GM23338 (cell line): ENCODE data around the gene CHD9.

Source experiments
- CREB1 ChIP-seq: fragments of 250-450 bp; sonication (Bioruptor Pico); IDR thresholded peaks from 2 replicates; pipeline ENCODE4 v1.5.0; 2020; ENCODE audit warnings: low read depth, mild to moderate bottlenecking, moderate library complexity
- EZH2 ChIP-seq: fragments of 200-600 bp; sonication (generic); IDR thresholded peaks from one replicate; pipeline ENCODE4 v1.8.0; 2017; ENCODE audit warnings: antibody characterized with exemption, mild to moderate bottlenecking, low read depth; ENCODE audit not compliant: unreplicated experiment
- EZH2phosphoT487 ChIP-seq: fragments of 200-600 bp; sonication (generic); IDR thresholded peaks from one replicate; pipeline ENCODE4 v1.8.1; 2018; ENCODE audit warnings: antibody characterized with exemption; ENCODE audit not compliant: unreplicated experiment
- JUNB ChIP-seq: IDR thresholded peaks from one replicate; pipeline ENCODE4 v1.6.1; 2016; ENCODE audit warnings: antibody characterized with exemption; ENCODE audit not compliant: unreplicated experiment
- NANOG ChIP-seq: IDR thresholded peaks from 2 replicates; pipeline ENCODE4 v1.6.1; 2016; ENCODE audit warnings: antibody characterized with exemption, borderline replicate concordance
- POLR2AphosphoS5 ChIP-seq: IDR thresholded peaks from 2 replicates; pipeline ENCODE4 v1.6.1; 2016; ENCODE audit warnings: antibody characterized with exemption, low read depth
- REST ChIP-seq: IDR thresholded peaks from one replicate; pipeline ENCODE4 v1.6.1; 2018; ENCODE audit warnings: antibody characterized with exemption; ENCODE audit not compliant: unreplicated experiment
- STAT1 ChIP-seq: IDR thresholded peaks from one replicate; pipeline ENCODE4 v1.6.1; 2016; ENCODE audit warnings: antibody characterized with exemption; ENCODE audit not compliant: unreplicated experiment
- ZNF114 ChIP-seq: fragments of 250-450 bp; sonication (Bioruptor Pico); IDR thresholded peaks from 2 replicates; pipeline ENCODE4 v1.5.0; 2020; ENCODE audit warnings: mild to moderate bottlenecking, moderate library complexity
- ZNF331 ChIP-seq: fragments of 250-450 bp; sonication (Bioruptor Pico); IDR thresholded peaks from 2 replicates; pipeline ENCODE4 v1.5.0; 2020; ENCODE audit warnings: low read depth, mild to moderate bottlenecking, moderate library complexity
- TF ChIP-seq, protein P1 (sequence below), 2 experiments: fragments of 200-600 bp in 1 of 2; sonication (generic) in 1 of 2; conservative IDR thresholded peaks; 2 replicates each; pipeline versions ENCODE4 v1.5.1 to v1.6.1; 2016 to 2017; ENCODE audit warnings: antibody characterized with exemption in 2 of 2, low read depth in 2 of 2, mild to moderate bottlenecking in 2 of 2, moderate library complexity in 1 of 2
- TF ChIP-seq, protein P2 (sequence below): fragments of 250-450 bp; sonication (Bioruptor Pico); IDR thresholded peaks from 2 replicates; pipeline ENCODE4 v1.5.0; 2020; ENCODE audit warnings: mild to moderate bottlenecking, moderate library complexity
- TF ChIP-seq, protein P3 (sequence below): IDR thresholded peaks from 2 replicates; pipeline ENCODE4 v1.6.1; 2016; ENCODE audit warnings: antibody characterized with exemption

GRCh38 chr16:53172517-53172916, 117.7 kb downstream of the CHD9 start:
- TF ChIP-seq, protein P1, sequence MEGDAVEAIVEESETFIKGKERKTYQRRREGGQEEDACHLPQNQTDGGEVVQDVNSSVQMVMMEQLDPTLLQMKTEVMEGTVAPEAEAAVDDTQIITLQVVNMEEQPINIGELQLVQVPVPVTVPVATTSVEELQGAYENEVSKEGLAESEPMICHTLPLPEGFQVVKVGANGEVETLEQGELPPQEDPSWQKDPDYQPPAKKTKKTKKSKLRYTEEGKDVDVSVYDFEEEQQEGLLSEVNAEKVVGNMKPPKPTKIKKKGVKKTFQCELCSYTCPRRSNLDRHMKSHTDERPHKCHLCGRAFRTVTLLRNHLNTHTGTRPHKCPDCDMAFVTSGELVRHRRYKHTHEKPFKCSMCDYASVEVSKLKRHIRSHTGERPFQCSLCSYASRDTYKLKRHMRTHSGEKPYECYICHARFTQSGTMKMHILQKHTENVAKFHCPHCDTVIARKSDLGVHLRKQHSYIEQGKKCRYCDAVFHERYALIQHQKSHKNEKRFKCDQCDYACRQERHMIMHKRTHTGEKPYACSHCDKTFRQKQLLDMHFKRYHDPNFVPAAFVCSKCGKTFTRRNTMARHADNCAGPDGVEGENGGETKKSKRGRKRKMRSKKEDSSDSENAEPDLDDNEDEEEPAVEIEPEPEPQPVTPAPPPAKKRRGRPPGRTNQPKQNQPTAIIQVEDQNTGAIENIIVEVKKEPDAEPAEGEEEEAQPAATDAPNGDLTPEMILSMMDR (conservative IDR thresholded peaks at IDR 0.05; ENCODE audit: low read depth in 2 of 2), result no peak
- TF ChIP-seq EZH2 (no peak), EZH2phosphoT487 (no peak), ZNF114 (CRISPR knock-in tag) (no peak), REST (no peak), POLR2AphosphoS5 (no peak), CREB1 (CRISPR knock-in tag) (no peak), STAT1 (no peak), JUNB (no peak), ZNF331 (no peak), NANOG (no peak)
- TF ChIP-seq, protein P2, sequence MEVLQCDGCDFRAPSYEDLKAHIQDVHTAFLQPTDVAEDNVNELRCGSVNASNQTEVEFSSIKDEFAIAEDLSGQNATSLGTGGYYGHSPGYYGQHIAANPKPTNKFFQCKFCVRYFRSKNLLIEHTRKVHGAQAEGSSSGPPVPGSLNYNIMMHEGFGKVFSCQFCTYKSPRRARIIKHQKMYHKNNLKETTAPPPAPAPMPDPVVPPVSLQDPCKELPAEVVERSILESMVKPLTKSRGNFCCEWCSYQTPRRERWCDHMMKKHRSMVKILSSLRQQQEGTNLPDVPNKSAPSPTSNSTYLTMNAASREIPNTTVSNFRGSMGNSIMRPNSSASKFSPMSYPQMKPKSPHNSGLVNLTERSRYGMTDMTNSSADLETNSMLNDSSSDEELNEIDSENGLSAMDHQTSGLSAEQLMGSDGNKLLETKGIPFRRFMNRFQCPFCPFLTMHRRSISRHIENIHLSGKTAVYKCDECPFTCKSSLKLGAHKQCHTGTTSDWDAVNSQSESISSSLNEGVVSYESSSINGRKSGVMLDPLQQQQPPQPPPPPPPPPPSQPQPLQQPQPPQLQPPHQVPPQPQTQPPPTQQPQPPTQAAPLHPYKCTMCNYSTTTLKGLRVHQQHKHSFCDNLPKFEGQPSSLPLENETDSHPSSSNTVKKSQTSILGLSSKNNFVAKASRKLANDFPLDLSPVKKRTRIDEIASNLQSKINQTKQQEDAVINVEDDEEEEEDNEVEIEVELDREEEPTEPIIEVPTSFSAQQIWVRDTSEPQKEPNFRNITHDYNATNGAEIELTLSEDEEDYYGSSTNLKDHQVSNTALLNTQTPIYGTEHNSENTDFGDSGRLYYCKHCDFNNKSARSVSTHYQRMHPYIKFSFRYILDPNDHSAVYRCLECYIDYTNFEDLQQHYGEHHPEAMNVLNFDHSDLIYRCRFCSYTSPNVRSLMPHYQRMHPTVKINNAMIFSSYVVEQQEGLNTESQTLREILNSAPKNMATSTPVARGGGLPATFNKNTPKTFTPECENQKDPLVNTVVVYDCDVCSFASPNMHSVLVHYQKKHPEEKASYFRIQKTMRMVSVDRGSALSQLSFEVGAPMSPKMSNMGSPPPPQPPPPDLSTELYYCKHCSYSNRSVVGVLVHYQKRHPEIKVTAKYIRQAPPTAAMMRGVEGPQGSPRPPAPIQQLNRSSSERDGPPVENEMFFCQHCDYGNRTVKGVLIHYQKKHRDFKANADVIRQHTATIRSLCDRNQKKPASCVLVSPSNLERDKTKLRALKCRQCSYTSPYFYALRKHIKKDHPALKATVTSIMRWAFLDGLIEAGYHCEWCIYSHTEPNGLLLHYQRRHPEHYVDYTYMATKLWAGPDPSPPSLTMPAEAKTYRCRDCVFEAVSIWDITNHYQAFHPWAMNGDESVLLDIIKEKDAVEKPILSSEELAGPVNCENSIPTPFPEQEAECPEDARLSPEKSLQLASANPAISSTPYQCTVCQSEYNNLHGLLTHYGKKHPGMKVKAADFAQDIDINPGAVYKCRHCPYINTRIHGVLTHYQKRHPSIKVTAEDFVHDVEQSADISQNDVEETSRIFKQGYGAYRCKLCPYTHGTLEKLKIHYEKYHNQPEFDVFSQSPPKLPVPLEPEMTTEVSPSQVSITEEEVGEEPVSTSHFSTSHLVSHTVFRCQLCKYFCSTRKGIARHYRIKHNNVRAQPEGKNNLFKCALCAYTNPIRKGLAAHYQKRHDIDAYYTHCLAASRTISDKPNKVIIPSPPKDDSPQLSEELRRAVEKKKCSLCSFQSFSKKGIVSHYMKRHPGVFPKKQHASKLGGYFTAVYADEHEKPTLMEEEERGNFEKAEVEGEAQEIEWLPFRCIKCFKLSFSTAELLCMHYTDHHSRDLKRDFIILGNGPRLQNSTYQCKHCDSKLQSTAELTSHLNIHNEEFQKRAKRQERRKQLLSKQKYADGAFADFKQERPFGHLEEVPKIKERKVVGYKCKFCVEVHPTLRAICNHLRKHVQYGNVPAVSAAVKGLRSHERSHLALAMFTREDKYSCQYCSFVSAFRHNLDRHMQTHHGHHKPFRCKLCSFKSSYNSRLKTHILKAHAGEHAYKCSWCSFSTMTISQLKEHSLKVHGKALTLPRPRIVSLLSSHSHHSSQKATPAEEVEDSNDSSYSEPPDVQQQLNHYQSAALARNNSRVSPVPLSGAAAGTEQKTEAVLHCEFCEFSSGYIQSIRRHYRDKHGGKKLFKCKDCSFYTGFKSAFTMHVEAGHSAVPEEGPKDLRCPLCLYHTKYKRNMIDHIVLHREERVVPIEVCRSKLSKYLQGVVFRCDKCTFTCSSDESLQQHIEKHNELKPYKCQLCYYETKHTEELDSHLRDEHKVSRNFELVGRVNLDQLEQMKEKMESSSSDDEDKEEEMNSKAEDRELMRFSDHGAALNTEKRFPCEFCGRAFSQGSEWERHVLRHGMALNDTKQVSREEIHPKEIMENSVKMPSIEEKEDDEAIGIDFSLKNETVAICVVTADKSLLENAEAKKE (CRISPR knock-in tag), result no peak
- TF ChIP-seq, protein P3, sequence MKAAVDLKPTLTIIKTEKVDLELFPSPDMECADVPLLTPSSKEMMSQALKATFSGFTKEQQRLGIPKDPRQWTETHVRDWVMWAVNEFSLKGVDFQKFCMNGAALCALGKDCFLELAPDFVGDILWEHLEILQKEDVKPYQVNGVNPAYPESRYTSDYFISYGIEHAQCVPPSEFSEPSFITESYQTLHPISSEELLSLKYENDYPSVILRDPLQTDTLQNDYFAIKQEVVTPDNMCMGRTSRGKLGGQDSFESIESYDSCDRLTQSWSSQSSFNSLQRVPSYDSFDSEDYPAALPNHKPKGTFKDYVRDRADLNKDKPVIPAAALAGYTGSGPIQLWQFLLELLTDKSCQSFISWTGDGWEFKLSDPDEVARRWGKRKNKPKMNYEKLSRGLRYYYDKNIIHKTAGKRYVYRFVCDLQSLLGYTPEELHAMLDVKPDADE, result no peak
